Ramos (cell line): ENCODE measurements around the gene PDCD5.
"Not testable (repeated sequence)": the region's sequence is repeated elsewhere in the genome, so short reads cannot be mapped to it uniquely, and the experiment has no call there.

Experiments
- in situ Hi-C: fragments of 300-500 bp; cut with MboI; formaldehyde crosslinking; loops from one replicate; pipeline ENCODE4 v1.14.3; 2022; ENCODE audit warnings: low sequenced_read_pairs; ENCODE audit not compliant: unreplicated experiment

The PDCD5 gene

DNA sequence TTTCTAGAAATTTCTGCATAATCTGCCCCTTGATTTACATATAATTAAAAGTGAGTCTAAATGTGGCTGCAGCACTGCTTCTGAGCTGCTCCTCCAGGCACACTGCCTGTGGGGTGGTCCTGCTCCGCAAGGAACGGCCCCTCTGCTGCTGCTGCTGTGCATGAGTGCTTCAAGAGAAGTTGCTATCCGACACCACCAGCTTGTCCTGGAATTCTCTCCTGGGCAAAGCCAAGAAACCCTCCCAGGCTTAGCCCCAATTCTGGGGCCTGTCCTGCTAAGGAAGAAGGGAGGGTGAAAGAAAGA lies 7.5 kb upstream of the PDCD5 start:
- in situ Hi-C loops: no loop called here

GRCh38 chr19:32576790-32577189 lies 4.2 kb upstream of the PDCD5 start:
- in situ Hi-C loops: no loop called here

- in situ Hi-C loops: no loop called here
These were observed 563 bp upstream of the PDCD5 start for GRCh38 chr19:32580353-32580900.

DNA sequence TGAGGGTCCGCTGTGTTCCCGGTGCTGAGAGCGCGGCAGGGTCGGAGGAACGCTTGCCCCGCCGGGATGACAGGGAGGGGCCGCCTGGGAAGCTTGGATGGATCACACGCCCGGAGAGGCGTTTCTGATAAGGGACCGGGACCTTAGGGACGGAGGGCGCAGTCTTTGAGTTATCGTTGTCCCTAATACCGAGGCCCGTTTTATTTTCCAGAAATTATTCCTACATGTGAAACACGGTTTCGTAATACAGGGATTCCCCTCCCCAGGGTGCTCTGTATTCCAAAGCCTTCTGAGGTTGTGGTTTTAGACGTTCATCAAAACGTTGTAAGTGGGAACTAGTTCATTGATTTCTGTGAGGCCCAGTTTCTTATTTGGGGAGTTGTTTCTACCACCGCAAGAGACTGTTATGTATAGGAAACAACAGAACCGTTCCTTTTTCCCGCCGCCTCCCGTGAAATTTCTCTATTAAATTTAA lies 752 bp downstream of the PDCD5 start:
- in situ Hi-C loops: no loop called here

DNA sequence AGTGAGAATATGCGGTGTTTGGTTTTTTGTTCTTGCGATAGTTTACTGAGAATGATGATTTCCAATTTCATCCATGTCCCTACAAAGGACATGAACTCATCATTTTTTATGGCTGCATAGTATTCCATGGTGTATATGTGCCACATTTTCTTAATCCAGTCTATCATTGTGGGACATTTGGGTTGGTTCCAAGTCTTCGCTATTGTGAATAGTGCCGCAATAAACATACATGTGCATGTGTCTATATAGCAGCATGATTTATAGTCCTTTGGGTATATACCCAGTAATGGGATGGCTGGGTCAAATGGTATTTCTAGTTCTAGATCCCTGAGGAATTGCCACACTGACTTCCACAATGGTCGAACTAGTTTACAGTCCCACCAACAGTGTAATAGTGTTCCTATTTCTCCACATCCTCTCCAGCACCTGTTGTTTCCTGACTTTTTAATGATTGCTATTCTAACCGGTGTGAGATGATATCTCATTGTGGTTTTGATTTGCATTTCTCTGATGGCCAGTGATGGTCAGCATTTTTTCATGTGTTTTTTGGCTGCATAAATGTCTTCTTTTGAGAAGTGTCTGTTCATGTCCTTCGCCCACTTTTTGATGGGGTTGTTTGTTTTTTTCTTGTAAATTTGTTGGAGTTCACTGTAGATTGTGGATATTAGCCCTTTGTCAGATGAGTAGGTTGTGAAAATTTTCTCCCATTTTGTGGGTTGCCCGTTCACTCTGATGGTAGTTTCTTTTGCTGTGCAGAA lies 6.9 kb downstream of the PDCD5 start:
- in situ Hi-C loops: not testable (repeated sequence)

DNA sequence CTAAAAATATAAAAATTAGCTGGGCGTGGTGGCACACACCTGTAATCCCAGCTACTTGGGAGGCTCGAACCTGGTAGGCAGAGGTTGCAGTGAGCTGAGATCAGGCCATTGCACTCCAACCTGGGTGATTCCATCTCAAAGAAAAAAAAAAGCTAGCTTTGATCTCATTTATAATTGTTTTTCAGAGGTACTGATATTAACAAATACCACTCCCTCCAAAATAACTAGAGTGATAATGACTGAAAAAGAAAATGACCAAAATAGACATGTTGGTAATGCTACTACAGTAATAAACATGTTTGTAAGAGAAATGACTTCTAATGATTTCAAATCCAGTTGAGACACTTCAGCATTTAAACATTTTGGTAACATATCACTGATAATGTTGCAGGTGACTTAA lies 13.0 kb downstream of the PDCD5 start:
- in situ Hi-C loops: no loop called here

GRCh38 chr19:32595491-32595890 lies 14.5 kb downstream of the PDCD5 start:
- in situ Hi-C loops: no loop called here

GRCh38 chr19:32598022-32598421 lies 17.0 kb downstream of the PDCD5 start:
- in situ Hi-C loops: no loop called here

- in situ Hi-C loops: no loop called here
These were observed 18.3 kb downstream of the PDCD5 start for GRCh38 chr19:32599258-32599657.

DNA sequence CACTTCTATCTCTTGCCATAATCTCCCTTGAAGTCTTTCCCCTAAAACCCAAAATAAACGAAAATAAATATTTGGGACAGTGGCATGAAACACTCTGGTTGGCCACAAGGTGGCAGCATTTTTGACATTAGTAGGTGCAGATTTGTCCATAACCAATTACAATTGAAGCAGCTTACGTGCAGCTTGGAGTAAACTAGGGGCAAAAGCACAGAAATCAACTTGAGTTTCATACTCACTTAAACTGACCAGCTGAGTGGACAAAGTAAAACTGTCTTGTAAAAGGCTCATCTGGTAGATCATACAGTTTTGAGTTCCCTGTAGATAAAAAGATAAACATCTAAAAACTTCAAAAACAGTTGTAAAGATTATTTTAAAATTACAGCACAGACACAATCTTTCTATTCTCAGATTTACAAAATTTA lies 18.8 kb downstream of the PDCD5 start:
- in situ Hi-C loops: no loop called here

DNA sequence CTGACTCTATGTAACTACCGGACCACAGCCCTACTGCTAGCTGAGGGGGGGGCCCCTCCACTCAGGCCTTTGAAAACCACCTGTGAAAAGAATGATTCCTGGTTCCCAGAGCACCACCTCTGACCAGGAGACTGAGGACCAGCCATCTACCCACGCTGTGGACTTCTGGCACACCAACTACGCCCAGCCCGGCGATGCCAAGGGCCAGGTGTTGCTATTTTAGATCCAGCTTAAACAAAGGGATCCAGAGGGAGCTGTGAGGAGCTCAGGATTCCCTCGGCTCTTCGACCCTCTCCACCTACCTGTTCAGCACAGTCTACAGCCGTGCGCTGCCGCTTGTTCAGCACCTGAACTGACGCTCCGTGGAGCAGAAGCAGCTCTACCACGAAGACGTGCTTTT lies 23.0 kb downstream of the PDCD5 start:
- in situ Hi-C loops: no loop called here

- in situ Hi-C loops: no loop called here
These were observed 24.6 kb downstream of the PDCD5 start for GRCh38 chr19:32605544-32605943.

- in situ Hi-C loops: no loop called here
These were observed 25.3 kb downstream of the PDCD5 start for GRCh38 chr19:32606289-32606688.

GRCh38 chr19:32607479-32607878 lies 26.5 kb downstream of the PDCD5 start:
- in situ Hi-C loops: no loop called here

- in situ Hi-C loops: no loop called here
These were observed 30.2 kb downstream of the PDCD5 start for GRCh38 chr19:32611161-32611560.

- in situ Hi-C loops: no loop called here
These were observed 32.0 kb downstream of the PDCD5 start for GRCh38 chr19:32613008-32613407.

- in situ Hi-C loops: no loop called here
These were observed 33.9 kb downstream of the PDCD5 start for GRCh38 chr19:32614916-32615315.

- in situ Hi-C loops: no loop called here
These were observed 34.6 kb downstream of the PDCD5 start for GRCh38 chr19:32615569-32615968.

DNA sequence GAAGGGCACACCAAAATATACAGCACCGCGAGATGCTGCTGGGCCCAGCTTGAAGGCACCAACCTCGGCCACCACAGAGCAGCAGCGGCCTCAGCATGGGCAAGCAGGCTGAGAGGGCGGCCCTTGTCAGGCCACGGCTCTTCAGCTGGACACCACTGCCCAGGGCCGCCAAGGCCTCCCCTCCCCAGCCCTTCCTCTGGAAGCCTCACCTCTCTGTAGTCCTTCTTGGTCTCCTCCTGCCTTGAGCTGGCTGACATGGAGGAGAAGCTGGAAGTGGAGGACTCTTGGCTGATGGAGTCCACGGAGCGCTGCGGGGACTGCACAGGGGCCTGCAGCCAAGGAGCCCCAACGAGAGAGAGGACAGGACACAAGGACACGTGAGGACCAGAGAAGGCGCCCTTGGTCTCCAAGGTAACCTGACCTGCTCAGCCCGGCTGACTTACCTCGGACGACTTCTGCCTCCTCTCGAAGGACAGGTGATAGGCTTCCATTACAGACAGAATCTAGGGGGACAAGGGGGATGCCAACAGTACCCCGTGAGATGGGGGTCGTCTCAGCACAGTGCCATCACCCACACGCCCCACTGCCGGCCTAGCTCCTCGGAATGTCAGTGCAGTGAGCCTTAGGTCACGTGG lies 38.2 kb downstream of the PDCD5 start:
- in situ Hi-C loops: no loop called here

DNA sequence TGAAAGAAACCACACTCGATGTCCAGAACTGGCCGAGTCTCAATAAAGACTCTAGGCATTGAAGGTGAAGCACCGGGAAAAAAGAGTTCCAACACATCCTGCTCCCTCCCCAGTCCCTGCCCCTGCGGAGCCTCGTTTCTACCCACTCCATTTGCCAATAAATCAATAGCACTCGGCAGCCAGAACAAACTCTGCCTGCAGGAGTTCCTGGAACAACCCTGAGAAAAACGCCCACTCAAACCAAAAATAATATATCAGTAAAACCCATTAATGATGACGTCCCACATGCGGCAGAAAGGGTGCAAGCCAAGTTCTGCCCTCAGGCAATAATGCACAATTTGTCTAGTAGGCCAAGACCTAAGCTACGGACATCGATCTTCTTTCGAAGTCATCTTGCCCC lies 41.0 kb downstream of the PDCD5 start:
- in situ Hi-C loops: no loop called here

DNA sequence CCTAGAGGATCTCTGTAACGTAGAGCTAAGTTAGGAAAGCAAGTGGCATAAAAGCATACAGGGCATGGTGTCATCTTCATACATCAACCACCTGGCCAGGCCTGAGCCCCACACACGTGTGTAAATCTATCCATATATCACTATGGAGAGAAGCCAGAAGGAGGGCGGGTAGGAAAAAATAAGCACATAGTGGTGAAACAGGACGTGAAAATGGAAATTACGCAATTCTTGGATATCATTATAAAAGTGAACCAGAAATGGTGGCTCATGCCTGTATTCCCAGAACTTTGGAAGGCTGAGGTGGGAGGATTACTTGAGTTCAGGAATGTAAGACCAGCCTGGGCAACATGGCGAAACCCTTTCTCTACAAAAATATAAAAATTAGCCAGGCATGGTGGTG lies 43.4 kb downstream of the PDCD5 start:
- in situ Hi-C loops: no loop called here

DNA sequence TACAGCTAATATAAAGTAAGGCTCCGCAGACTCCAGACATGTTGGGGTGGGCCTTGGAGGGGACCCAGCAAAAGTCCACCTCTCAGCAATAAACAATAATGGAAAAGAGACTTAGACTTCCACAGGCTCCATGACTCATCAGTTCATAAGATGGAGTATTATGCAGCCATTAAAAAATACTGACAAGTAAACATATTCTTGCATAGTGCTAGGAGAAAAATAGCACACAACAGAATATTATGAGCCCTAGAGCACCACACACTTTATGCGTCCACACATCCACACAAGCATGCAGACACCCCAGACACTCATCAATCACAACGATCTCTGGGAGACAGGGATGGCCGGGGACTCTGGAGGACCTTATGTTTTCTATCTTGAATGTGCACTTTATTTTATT lies 46.0 kb downstream of the PDCD5 start:
- in situ Hi-C loops: no loop called here
